Osteoblast (primary cell): Measurements from ENCODE around the gene NFATC1. TPM values are rescaled to one million over a fixed set of nuclear protein-coding genes. Genes with fewer than 3 reads are reported as not detected.
A peak's percentile ranks its signal among the peaks of the same experiment; 100 is the strongest.

Experiments
- DNase-seq: peaks from one replicate; pipeline ENCODE4 v3.0.0; 2011; ENCODE audit warnings: low spot score, mixed read lengths; ENCODE audit not compliant: insufficient read length; ENCODE audit errors: missing footprints
- H2AFZ ChIP-seq: 2 replicates; pipeline ENCODE4 v1.6.0; 2011; ENCODE audit warnings: mild to moderate bottlenecking, low read length
- H3K27ac ChIP-seq: 2 replicates; pipeline ENCODE4 v1.5.1; 2011; ENCODE audit warnings: mild to moderate bottlenecking, low read depth, low read length, moderate library complexity
- H3K27me3 ChIP-seq: 2 replicates; pipeline ENCODE4 v1.6.0; 2012; ENCODE audit warnings: mild to moderate bottlenecking, control low read depth, inconsistent platforms, low read length, moderate library complexity; ENCODE audit not compliant: insufficient read depth
- H3K36me3 ChIP-seq: 2 replicates; pipeline ENCODE4 v1.5.1; 2011; ENCODE audit warnings: mild to moderate bottlenecking, low read length, control low read depth, moderate library complexity; ENCODE audit not compliant: insufficient read depth
- H3K4me1 ChIP-seq: 2 replicates; pipeline ENCODE4 v1.5.1; 2011; ENCODE audit warnings: mild to moderate bottlenecking, low read length, control low read depth, moderate library complexity; ENCODE audit not compliant: insufficient read depth
- H3K4me2 ChIP-seq: 2 replicates; pipeline ENCODE4 v1.6.0; 2011; ENCODE audit warnings: mild to moderate bottlenecking, low read length; ENCODE audit not compliant: insufficient read depth
- H3K4me3 ChIP-seq: fragments of 200-600 bp; sonication (generic); 3 replicates; pipeline ENCODE4 v1.5.1; 2012; ENCODE audit warnings: mild to moderate bottlenecking, low read length, inconsistent platforms; ENCODE audit not compliant: insufficient read depth
- H3K79me2 ChIP-seq: 2 replicates; pipeline ENCODE4 v1.6.0; 2012; ENCODE audit warnings: mild to moderate bottlenecking, low read length, control low read depth, inconsistent platforms; ENCODE audit not compliant: insufficient read depth
- H3K9me3 ChIP-seq: 2 replicates; pipeline ENCODE4 v1.5.1; 2011; ENCODE audit warnings: low read depth, low read length, control low read depth
- H4K20me1 ChIP-seq: 2 replicates; pipeline ENCODE4 v1.6.0; 2012; ENCODE audit warnings: mild to moderate bottlenecking, low read length, control low read depth; ENCODE audit not compliant: insufficient read depth
- CTCF ChIP-seq: IDR thresholded peaks from 2 replicates; pipeline ENCODE4 v1.5.1; 2011; ENCODE audit warnings: mild to moderate bottlenecking, low read depth, low read length, moderate library complexity; ENCODE audit errors: extremely low read depth
- total RNA-seq: library from RNA; depleted of rRNA; stranded (reverse); fragments of >200 nt; gene quantifications from 2 replicates; pipeline ENCODE4 v1.2.3, GENCODE V29; 2012

The NFATC1 gene
- total RNA-seq, 1 donor = 6.2 TPM

GRCh38 chr18:79530821-79531220, 135.1 kb downstream of the NFATC1 start:
- DNase-seq = no peak
- TF ChIP-seq CTCF = no peak
- Histone ChIP-seq H3K27ac (no peak overlapping the region), H3K4me2 (no peak overlapping the region), H3K79me2 (no peaks in the 10 kb centered on the region), H4K20me1 (no peaks in the 10 kb centered on the region), H3K4me1 (no peaks in the 10 kb centered on the region), H2AFZ (no peak overlapping the region), H3K36me3 (no peaks in the 10 kb centered on the region), H3K27me3 (peaks cover 23% of the 10 kb centered on the region), H3K4me3 (no peak overlapping the region), H3K9me3 (no peaks in the 10 kb centered on the region)

- no peak overlapping the region for H3K4me3 ChIP-seq
- H3K4me1 ChIP-seq = no peaks in the 10 kb centered on the region
- no peak overlapping the region for H3K4me2 ChIP-seq
- H2AFZ ChIP-seq = no peak overlapping the region
- peaks cover 24% of the 10 kb centered on the region for H3K27me3 ChIP-seq
- no peaks in the 10 kb centered on the region for H3K79me2 ChIP-seq
- no peak for TF ChIP-seq CTCF
- no peaks in the 10 kb centered on the region for H4K20me1 ChIP-seq
- no peak overlapping the region for H3K27ac ChIP-seq
- H3K9me3 ChIP-seq = no peaks in the 10 kb centered on the region
- no peaks in the 10 kb centered on the region for H3K36me3 ChIP-seq
- DNase-seq = no peak
Measured at GRCh38 chr18:79531386-79531785, 135.7 kb downstream of the NFATC1 start.

GRCh38 chr18:79531926-79532312, 136.2 kb downstream of the NFATC1 start:
- DNase-seq = no peak
- no peak overlapping the region for H2AFZ ChIP-seq
- H3K4me1 ChIP-seq = no peaks in the 10 kb centered on the region
- TF ChIP-seq CTCF = no peak
- no peaks in the 10 kb centered on the region for H3K36me3 ChIP-seq
- H3K9me3 ChIP-seq = no peaks in the 10 kb centered on the region
- H3K27ac ChIP-seq = no peak overlapping the region
- no peak overlapping the region for H3K4me2 ChIP-seq
- H3K4me3 ChIP-seq = no peak overlapping the region
- H4K20me1 ChIP-seq = no peaks in the 10 kb centered on the region
- H3K27me3 ChIP-seq = peaks cover 24% of the 10 kb centered on the region
- no peaks in the 10 kb centered on the region for H3K79me2 ChIP-seq

DNA sequence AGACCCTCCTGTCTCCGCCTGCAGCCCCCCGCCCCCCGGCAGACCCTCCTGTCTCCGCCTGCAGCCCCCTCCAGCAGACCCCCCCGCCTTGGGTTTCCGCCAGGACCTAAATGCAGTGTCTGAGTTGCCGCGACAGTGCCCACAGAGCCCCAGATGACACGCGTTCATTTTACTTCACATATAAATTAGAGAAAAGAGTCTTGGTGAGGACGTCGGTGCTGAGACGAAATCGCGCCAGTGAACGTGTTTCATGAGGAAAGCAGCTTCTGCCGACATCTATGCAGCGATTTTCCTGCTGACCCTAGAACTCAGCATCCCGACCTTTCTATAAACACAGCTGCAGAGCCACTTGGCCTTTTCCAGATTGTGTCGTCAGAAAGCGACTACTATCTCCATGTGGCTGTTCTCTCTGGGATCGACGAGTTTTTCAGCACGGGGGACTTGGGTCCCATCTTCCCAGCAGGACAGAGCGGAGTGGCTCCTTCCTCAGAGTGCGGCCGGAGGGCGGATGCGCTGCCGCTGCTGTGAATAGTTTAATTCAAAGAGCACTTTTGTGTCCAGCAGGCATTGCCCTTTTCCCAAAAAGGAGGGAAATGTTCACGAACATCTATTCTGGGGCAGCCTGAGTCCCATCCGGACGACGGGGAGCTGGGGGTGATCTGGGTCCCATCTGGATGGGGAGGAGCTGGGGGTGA, 136.7 kb downstream of the NFATC1 start:
- Histone ChIP-seq H3K79me2 (no peaks in the 10 kb centered on the region), H3K4me2 (peak overlapping the region; percentile 32), H3K4me1 (no peaks in the 10 kb centered on the region), H4K20me1 (no peaks in the 10 kb centered on the region), H2AFZ (no peak overlapping the region), H3K27me3 (peaks cover 24% of the 10 kb centered on the region), H3K4me3 (no peak overlapping the region), H3K9me3 (no peaks in the 10 kb centered on the region), H3K36me3 (no peaks in the 10 kb centered on the region), H3K27ac (no peak overlapping the region)
- TF ChIP-seq CTCF = no peak
- DNase-seq = no peak
